ENCODE results near the gene DNPH1. TPM values are rescaled to one million over a fixed set of nuclear protein-coding genes. Genes with fewer than 3 reads are reported as not detected.

Gene DNPH1
- total and polyA plus RNA-seq, 2 experiments from 2014 or later: 29.2 to 50.0 TPM

DNA sequence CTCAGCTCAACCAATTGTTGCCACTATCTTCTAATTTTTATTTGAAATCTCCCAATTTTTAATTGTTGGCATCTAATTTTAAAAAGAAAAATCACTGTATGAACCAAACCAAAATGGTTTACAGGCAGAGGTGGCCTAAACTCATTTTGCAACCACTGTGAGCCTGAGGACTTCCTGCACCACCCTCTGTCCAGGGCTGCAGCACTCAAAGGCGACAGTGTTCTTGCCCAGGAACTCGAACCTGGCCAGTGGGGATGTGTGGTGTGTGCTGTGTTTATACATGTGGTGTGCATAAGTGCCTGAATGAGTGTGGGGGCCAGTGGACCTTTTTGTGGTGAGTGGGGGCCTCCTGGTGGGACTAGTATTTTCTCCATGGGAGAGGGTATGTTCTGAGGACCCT lies 44.4 kb upstream of the DNPH1 start (continued):
- TF ChIP-seq ZNF462 (CRISPR knock-in tag; IDR thresholded peaks at IDR 0.05) (no peak), STAT1 (IDR thresholded peaks at IDR 0.05; ENCODE audit: unreplicated experiment) (no peak), CREB1 (CRISPR knock-in tag; IDR thresholded peaks at IDR 0.05; ENCODE audit: low read depth) (no peak), EZH2 (IDR thresholded peaks at IDR 0.05; ENCODE audit: low read depth, unreplicated experiment) (no peak), ZNF114 (CRISPR knock-in tag; IDR thresholded peaks at IDR 0.05) (no peak), POLR2AphosphoS5 (IDR thresholded peaks at IDR 0.05; ENCODE audit: low read depth) (no peak)
- TF ChIP-seq, protein P1, sequence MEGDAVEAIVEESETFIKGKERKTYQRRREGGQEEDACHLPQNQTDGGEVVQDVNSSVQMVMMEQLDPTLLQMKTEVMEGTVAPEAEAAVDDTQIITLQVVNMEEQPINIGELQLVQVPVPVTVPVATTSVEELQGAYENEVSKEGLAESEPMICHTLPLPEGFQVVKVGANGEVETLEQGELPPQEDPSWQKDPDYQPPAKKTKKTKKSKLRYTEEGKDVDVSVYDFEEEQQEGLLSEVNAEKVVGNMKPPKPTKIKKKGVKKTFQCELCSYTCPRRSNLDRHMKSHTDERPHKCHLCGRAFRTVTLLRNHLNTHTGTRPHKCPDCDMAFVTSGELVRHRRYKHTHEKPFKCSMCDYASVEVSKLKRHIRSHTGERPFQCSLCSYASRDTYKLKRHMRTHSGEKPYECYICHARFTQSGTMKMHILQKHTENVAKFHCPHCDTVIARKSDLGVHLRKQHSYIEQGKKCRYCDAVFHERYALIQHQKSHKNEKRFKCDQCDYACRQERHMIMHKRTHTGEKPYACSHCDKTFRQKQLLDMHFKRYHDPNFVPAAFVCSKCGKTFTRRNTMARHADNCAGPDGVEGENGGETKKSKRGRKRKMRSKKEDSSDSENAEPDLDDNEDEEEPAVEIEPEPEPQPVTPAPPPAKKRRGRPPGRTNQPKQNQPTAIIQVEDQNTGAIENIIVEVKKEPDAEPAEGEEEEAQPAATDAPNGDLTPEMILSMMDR (conservative IDR thresholded peaks at IDR 0.05; ENCODE audit: low read depth in 2 of 2): no peak
- TF ChIP-seq, protein P2, sequence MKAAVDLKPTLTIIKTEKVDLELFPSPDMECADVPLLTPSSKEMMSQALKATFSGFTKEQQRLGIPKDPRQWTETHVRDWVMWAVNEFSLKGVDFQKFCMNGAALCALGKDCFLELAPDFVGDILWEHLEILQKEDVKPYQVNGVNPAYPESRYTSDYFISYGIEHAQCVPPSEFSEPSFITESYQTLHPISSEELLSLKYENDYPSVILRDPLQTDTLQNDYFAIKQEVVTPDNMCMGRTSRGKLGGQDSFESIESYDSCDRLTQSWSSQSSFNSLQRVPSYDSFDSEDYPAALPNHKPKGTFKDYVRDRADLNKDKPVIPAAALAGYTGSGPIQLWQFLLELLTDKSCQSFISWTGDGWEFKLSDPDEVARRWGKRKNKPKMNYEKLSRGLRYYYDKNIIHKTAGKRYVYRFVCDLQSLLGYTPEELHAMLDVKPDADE (IDR thresholded peaks at IDR 0.05): no peak
